HG02970 (cell line): ENCODE results near the gene PCDHB11.
"Not testable (repeated sequence)": the region's sequence is repeated elsewhere in the genome, so short reads cannot be mapped to it uniquely, and the experiment has no call there.

Experiments
- ATAC-seq: cut with Tn5 transposase; IDR thresholded peaks from one replicate; pipeline ENCODE4 v1.9.1; 2021; ENCODE audit warnings: mild to moderate bottlenecking, moderate library complexity, moderate number of reproducible peaks; ENCODE audit not compliant: unreplicated experiment, low FRiP score

The PCDHB11 gene

GRCh38 chr5:141184117-141184855 lies 15.1 kb upstream of the PCDHB11 start:
- not testable (repeated sequence) for ATAC-seq

DNA sequence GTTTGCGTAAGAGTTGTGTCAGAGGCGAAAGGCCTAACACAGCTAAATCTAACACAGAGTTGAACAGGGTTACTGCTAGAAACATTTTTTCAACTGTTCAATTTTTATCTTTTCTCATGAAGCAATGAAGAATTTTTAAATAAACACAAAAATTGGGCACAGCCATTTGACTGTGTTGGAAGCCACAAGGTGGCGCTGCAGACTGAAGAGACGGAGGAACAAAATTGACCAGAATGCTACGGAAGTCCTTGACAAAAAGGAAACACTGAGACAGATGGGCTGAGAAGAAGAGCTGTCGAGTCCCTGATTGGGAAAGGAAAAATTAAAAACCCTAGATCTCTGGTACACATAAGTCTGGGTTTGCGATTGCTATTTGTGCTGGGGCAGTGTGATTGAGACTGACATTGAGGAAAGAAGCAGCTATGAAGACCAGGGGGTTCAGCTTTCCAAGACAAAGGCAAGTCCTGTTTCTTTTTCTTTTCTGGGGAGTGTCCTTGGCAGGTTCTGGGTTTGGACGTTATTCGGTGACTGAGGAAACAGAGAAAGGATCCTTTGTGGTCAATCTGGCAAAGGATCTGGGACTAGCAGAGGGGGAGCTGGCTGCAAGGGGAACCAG lies 12.4 kb upstream of the PCDHB11 start, which contains the start of gene PCDHB9:
TSS of gene PCDHB9 (plus strand) at position 265 of the 616 bp plus-strand sequence. CDS start at position 423, 158 bp downstream.
- no peak for ATAC-seq

DNA sequence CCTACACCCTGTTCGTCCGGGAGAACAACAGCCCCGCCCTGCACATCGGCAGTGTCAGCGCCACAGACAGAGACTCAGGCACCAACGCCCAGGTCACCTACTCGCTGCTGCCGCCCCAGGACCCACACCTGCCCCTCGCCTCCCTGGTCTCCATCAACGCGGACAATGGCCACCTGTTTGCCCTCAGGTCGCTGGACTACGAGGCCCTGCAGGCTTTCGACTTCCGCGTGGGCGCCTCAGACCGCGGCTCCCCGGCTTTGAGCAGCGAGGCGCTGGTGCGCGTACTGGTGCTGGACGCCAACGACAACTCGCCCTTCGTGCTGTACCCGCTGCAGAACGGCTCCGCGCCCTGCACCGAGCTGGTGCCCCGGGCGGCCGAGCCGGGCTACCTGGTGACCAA lies 10.7 kb upstream of the PCDHB11 start:
- ATAC-seq = not testable (repeated sequence)

DNA sequence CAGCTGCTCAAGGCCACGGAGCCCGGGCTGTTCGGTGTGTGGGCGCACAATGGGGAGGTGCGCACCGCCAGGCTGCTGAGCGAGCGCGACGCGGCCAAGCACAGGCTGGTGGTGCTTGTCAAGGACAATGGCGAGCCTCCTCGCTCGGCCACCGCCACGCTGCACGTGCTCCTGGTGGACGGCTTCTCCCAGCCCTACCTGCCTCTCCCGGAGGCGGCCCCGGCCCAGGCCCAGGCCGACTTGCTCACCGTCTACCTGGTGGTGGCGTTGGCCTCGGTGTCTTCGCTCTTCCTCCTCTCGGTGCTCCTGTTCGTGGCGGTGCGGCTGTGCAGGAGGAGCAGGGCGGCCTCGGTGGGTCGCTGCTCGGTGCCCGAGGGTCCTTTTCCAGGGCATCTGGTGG lies 10.3 kb upstream of the PCDHB11 start:
- ATAC-seq = not testable (repeated sequence)

DNA sequence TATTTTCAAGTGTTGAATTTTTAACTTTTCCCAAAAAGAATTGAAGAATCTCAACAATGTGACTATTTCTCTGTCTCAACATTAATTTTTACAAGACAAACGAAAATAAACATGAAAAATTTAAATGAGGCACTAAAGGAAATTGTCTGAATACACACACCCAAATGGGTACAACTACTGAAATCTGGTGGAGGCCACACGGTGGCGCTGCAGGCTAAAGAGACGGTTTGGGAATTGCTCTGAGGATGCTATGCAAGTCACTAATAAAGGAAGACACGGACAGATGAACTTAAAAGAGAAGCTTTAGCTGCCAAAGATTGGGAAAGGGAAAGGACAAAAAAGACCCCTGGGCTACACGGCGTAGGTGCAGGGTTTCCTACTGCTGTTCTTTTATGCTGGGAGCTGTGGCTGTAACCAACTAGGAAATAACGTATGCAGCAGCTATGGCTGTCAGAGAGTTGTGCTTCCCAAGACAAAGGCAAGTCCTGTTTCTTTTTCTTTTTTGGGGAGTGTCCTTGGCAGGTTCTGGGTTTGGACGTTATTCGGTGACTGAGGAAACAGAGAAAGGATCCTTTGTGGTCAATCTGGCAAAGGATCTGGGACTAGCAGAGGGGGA lies 7.2 kb upstream of the PCDHB11 start, which contains the start of gene PCDHB10:
TSS of gene PCDHB10 (plus strand) at position 244 of the 616 bp plus-strand sequence. CDS start at position 444, 200 bp downstream.
- no peak for ATAC-seq

DNA sequence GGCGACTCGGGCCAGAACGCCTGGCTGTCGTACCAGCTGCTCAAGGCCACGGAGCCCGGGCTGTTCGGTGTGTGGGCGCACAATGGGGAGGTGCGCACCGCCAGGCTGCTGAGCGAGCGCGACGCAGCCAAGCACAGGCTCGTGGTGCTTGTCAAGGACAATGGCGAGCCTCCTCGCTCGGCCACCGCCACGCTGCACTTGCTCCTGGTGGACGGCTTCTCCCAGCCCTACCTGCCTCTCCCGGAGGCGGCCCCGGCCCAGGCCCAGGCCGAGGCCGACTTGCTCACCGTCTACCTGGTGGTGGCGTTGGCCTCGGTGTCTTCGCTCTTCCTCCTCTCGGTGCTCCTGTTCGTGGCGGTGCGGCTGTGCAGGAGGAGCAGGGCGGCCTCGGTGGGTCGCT lies 5.1 kb upstream of the PCDHB11 start:
- not testable (repeated sequence) for ATAC-seq

DNA sequence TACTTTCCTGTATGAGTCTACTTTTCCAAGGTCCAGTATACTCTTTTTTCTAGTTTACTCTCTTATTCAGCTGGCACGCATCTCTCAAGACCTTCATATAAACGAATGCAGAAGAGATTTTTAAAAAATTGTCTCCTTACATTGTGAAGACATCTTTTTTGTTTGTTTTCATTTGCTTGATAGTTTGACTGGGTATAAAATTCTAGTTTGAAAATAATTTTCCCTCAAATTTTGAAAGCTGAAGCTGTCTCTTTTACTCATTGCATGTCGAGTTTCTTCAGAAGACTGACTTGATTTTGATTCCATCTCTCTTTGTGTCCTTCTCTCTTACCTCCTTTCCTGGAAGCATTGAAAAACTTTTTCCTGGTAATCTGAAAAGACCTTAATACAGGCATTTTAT lies 3.1 kb upstream of the PCDHB11 start:
- no peak for ATAC-seq

GRCh38 chr5:141201126-141201525 lies 1.7 kb downstream of the PCDHB11 start:
- ATAC-seq = not testable (repeated sequence)

GRCh38 chr5:141201646-141202045 lies 2.2 kb downstream of the PCDHB11 start:
- not testable (repeated sequence) for ATAC-seq

GRCh38 chr5:141208478-141208877 lies 9.1 kb downstream of the PCDHB11 start, which contains the start of gene PCDHB12:
Gene PCDHB12, plus strand, starts transcription at chr5:141208719. Its CDS starts 189 bp downstream, at chr5:141208908.
- no peak for ATAC-seq

DNA sequence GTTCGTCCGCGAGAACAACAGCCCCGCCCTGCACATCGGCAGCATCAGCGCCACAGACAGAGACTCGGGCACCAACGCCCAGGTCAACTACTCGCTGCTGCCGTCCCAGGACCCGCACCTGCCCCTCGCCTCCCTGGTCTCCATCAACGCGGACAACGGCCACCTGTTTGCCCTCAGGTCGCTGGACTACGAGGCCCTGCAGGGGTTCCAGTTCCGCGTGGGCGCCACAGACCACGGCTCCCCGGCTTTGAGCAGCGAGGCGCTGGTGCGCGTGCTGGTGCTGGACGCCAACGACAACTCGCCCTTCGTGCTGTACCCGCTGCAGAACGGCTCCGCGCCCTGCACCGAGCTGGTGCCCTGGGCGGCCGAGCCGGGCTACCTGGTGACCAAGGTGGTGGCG lies 10.9 kb downstream of the PCDHB11 start:
- ATAC-seq = not testable (repeated sequence)

- not testable (repeated sequence) for ATAC-seq
Observed at GRCh38 chr5:141210849-141211248, 11.4 kb downstream of the PCDHB11 start.

DNA sequence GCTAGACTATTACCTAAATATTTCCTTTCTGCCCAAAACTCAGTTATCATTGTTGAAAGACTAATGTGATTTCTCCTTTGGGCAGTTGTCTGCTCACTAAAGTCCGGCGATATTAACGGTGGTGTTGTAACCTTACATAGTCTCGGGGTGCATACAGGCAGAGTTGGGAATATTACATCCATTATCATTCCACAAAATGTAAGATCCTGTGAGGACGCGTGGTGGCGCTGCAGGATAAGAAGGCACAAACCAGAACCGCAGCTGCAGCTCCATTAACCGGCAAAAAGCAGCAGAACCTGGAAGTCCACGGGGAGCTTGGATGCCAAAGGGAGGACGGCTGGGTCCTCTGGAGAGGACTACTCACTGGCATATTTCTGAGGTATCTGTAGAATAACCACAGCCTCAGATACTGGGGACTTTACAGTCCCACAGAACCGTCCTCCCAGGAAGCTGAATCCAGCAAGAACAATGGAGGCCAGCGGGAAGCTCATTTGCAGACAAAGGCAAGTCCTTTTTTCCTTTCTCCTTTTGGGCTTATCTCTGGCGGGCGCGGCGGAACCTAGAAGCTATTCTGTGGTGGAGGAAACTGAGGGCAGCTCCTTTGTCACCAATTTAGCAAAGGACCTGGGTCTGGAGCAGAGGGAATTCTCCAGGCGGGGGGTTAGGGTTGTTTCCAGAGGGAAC lies 14.4 kb downstream of the PCDHB11 start, which contains the start of gene PCDHB13:
TSS of gene PCDHB13 (plus strand) at position 264 of the 684 bp plus-strand sequence. CDS start at position 469, 205 bp downstream.
- not testable (repeated sequence) for ATAC-seq

DNA sequence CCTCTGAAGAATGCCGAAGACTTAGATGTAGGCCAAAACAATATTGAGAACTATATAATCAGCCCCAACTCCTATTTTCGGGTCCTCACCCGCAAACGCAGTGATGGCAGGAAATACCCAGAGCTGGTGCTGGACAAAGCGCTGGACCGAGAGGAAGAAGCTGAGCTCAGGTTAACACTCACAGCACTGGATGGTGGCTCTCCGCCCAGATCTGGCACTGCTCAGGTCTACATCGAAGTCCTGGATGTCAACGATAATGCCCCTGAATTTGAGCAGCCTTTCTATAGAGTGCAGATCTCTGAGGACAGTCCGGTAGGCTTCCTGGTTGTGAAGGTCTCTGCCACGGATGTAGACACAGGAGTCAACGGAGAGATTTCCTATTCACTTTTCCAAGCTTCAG lies 15.2 kb downstream of the PCDHB11 start:
- ATAC-seq = not testable (repeated sequence)

- ATAC-seq = not testable (repeated sequence)
Observed at GRCh38 chr5:141215504-141215903, 16.1 kb downstream of the PCDHB11 start.

GRCh38 chr5:141216035-141216434 lies 16.6 kb downstream of the PCDHB11 start:
- not testable (repeated sequence) for ATAC-seq

DNA sequence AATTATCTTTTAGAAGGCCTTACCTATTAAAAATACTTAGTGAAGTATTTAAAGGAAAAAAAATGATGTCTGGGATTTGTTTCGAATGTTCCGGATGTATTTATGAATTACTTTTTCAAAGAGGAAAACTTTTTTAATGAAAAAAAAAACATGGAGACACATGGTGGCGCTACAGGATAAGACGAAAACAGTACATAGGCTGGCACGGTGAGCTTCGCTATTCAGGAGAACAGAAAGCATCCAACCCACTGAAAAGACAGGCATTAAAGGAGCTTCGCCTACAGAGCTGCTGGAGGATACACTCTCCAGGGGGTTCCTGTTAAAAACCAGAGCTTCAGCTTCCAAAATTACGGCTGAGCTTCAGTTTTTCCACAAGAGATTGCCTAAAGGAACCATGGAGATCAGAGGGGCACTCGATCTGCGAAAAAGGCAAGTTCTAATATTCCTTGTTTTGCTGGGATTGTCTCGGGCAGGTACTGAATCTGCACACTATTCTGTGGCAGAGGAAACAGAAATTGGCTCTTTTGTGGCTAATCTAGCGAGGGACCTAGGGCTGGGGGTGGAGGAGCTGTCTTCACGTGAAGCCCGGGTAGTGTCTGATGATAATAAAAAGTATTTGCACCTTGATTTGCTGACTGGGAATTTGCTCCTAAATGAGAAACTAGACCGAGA lies 23.8 kb downstream of the PCDHB11 start, which contains the start of gene PCDHB14:
TSS of gene PCDHB14 (plus strand) at position 232 of the 672 bp plus-strand sequence. CDS start at position 395, 163 bp downstream.
- no peak for ATAC-seq

DNA sequence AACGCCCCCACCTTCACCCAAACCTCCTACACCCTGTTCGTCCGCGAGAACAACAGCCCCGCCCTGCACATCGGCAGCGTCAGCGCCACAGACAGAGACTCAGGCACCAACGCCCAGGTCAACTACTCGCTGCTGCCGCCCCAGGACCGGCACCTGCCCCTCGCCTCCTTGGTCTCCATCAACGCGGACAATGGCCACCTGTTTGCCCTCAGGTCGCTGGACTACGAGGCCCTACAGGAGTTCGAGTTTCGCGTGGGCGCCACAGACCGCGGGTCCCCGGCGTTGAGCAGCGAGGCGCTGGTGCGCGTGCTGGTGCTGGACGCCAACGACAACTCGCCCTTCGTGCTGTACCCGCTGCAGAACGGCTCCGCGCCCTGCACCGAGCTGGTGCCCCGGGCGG lies 25.4 kb downstream of the PCDHB11 start:
- not testable (repeated sequence) for ATAC-seq

- ATAC-seq = not testable (repeated sequence)
Observed at GRCh38 chr5:141225421-141225820, 26.0 kb downstream of the PCDHB11 start.
